ENCODE data around the gene SPATS2L. TPM values are rescaled to one million over a fixed set of nuclear protein-coding genes. Genes with fewer than 3 reads are reported as not detected.

SPATS2L gene
- total RNA-seq: 42.0 and 42.9 TPM in 2 replicates

- H3K27me3 Mint-ChIP-seq: peaks cover 25% of the 10 kb centered on the region
- peak; percentile 88 for DNase-seq
- H3K4me1 Mint-ChIP-seq: peaks cover 29% of the 10 kb centered on the region
- H3K27ac Mint-ChIP-seq: peak within 1 kb of the TSS; percentile 88
- peak within 1 kb of the TSS; percentile 90 for H3K4me3 Mint-ChIP-seq
- H3K9me3 Mint-ChIP-seq: no peaks in the 10 kb centered on the region
- H3K36me3 Mint-ChIP-seq (ENCODE audit: low read depth): peaks cover 8% of the 10 kb centered on the region
- intact Hi-C loops (cut with micrococcal nuclease): loop anchor here (1.0 to 5.0 kb wide), 7 partner anchors 100 to 556 kb away; partner anchors contain the start of genes BZW1, C2orf69, CLK1 and SGO2
Observed at GRCh38 chr2:200306196-200306930, at the start of gene SPATS2L. TSS of gene SPATS2L (plus strand) at chr2:200306693. CDS start at chr2:200389245, 82,552 bp downstream.

- Mint-ChIP-seq H3K36me3 (ENCODE audit: low read depth) (no peaks in the 10 kb centered on the region), H3K9me3 (no peaks in the 10 kb centered on the region), H3K27me3 (peaks cover 28% of the 10 kb centered on the region), H3K4me1 (no peaks in the 10 kb centered on the region), H3K4me3 (no peak overlapping the region), H3K27ac (no peak overlapping the region)
- intact Hi-C loops (cut with micrococcal nuclease): no loop called here
- DNase-seq: no peak
Observed at GRCh38 chr2:200257570-200257969, 48.9 kb upstream of the SPATS2L start.

- Mint-ChIP-seq H3K36me3 (ENCODE audit: low read depth) (no peaks in the 10 kb centered on the region), H3K4me3 (no peak overlapping the region), H3K27me3 (peaks cover 24% of the 10 kb centered on the region), H3K9me3 (no peaks in the 10 kb centered on the region), H3K4me1 (no peaks in the 10 kb centered on the region), H3K27ac (no peak overlapping the region)
- DNase-seq: no peak
- intact Hi-C loops (cut with micrococcal nuclease): no loop called here
Observed at GRCh38 chr2:200258081-200258480, 48.4 kb upstream of the SPATS2L start.

- intact Hi-C loops (cut with micrococcal nuclease): no loop called here
- Mint-ChIP-seq H3K4me3 (no peak overlapping the region), H3K27me3 (peaks cover 27% of the 10 kb centered on the region), H3K4me1 (no peaks in the 10 kb centered on the region), H3K9me3 (no peaks in the 10 kb centered on the region), H3K27ac (no peak overlapping the region), H3K36me3 (ENCODE audit: low read depth) (no peaks in the 10 kb centered on the region)
- DNase-seq: no peak
Observed at GRCh38 chr2:200258881-200259576, 47.5 kb upstream of the SPATS2L start.

GRCh38 chr2:200259577-200259957 is 46.9 kb upstream of the SPATS2L start:
- Mint-ChIP-seq H3K27me3 (peaks cover 27% of the 10 kb centered on the region), H3K36me3 (ENCODE audit: low read depth) (no peaks in the 10 kb centered on the region), H3K9me3 (no peaks in the 10 kb centered on the region), H3K4me3 (no peak overlapping the region), H3K27ac (no peak overlapping the region), H3K4me1 (no peaks in the 10 kb centered on the region)
- DNase-seq: no peak
- intact Hi-C loops (cut with micrococcal nuclease): no loop called here

GRCh38 chr2:200262047-200262446 is 44.4 kb upstream of the SPATS2L start:
- Mint-ChIP-seq H3K27ac (no peak overlapping the region), H3K9me3 (no peaks in the 10 kb centered on the region), H3K4me3 (no peak overlapping the region), H3K4me1 (no peaks in the 10 kb centered on the region), H3K36me3 (ENCODE audit: low read depth) (no peaks in the 10 kb centered on the region), H3K27me3 (peaks cover 26% of the 10 kb centered on the region)
- no peak for DNase-seq
- intact Hi-C loops (cut with micrococcal nuclease): no loop called here

GRCh38 chr2:200263279-200263678 is 43.2 kb upstream of the SPATS2L start:
- H3K4me1 Mint-ChIP-seq: no peaks in the 10 kb centered on the region
- H3K9me3 Mint-ChIP-seq: no peaks in the 10 kb centered on the region
- H3K4me3 Mint-ChIP-seq: no peak overlapping the region
- no peak for DNase-seq
- H3K36me3 Mint-ChIP-seq (ENCODE audit: low read depth): no peaks in the 10 kb centered on the region
- H3K27ac Mint-ChIP-seq: no peak overlapping the region
- H3K27me3 Mint-ChIP-seq: peaks cover 20% of the 10 kb centered on the region
- intact Hi-C loops (cut with micrococcal nuclease): no loop called here

GRCh38 chr2:200264631-200265030 is 41.9 kb upstream of the SPATS2L start:
- Mint-ChIP-seq H3K27ac (no peak overlapping the region), H3K9me3 (no peaks in the 10 kb centered on the region), H3K27me3 (peaks cover 24% of the 10 kb centered on the region), H3K4me1 (no peaks in the 10 kb centered on the region), H3K36me3 (ENCODE audit: low read depth) (no peaks in the 10 kb centered on the region), H3K4me3 (no peak overlapping the region)
- intact Hi-C loops (cut with micrococcal nuclease): no loop called here
- DNase-seq: no peak

GRCh38 chr2:200266406-200266805 is 40.1 kb upstream of the SPATS2L start:
- Mint-ChIP-seq H3K36me3 (ENCODE audit: low read depth) (no peaks in the 10 kb centered on the region), H3K27me3 (peaks cover 22% of the 10 kb centered on the region), H3K9me3 (no peaks in the 10 kb centered on the region), H3K27ac (no peak overlapping the region), H3K4me3 (no peak overlapping the region), H3K4me1 (no peaks in the 10 kb centered on the region)
- DNase-seq: no peak
- intact Hi-C loops (cut with micrococcal nuclease): no loop called here

- Mint-ChIP-seq H3K27me3 (peaks cover 18% of the 10 kb centered on the region), H3K9me3 (no peaks in the 10 kb centered on the region)
Observed at GRCh38 chr2:200267350-200267749, 39.1 kb upstream of the SPATS2L start.

GRCh38 chr2:200270732-200271131 is 35.8 kb upstream of the SPATS2L start:
- no peak overlapping the region for H3K27ac Mint-ChIP-seq
- no peak overlapping the region for H3K4me3 Mint-ChIP-seq
- no peaks in the 10 kb centered on the region for H3K4me1 Mint-ChIP-seq
- no peaks in the 10 kb centered on the region for H3K9me3 Mint-ChIP-seq
- H3K36me3 Mint-ChIP-seq (ENCODE audit: low read depth): no peaks in the 10 kb centered on the region
- no peak for DNase-seq
- intact Hi-C loops (cut with micrococcal nuclease): no loop called here
- peaks cover 13% of the 10 kb centered on the region for H3K27me3 Mint-ChIP-seq

More at GRCh38 chr2:200267350-200267749, 39.1 kb upstream of the SPATS2L start:
- intact Hi-C loops (cut with micrococcal nuclease): no loop called here
- Mint-ChIP-seq H3K4me1 (no peaks in the 10 kb centered on the region), H3K27ac (no peak overlapping the region), H3K36me3 (ENCODE audit: low read depth) (no peaks in the 10 kb centered on the region), H3K4me3 (no peak overlapping the region)
- DNase-seq: no peak

GRCh38 chr2:200272320-200272719 is 34.2 kb upstream of the SPATS2L start:
- no peak for DNase-seq
- H3K27ac Mint-ChIP-seq: no peak overlapping the region
- no peaks in the 10 kb centered on the region for H3K9me3 Mint-ChIP-seq
- H3K27me3 Mint-ChIP-seq: peaks cover 13% of the 10 kb centered on the region
- no peak overlapping the region for H3K4me3 Mint-ChIP-seq
- no peaks in the 10 kb centered on the region for H3K4me1 Mint-ChIP-seq
- intact Hi-C loops (cut with micrococcal nuclease): no loop called here
- H3K36me3 Mint-ChIP-seq (ENCODE audit: low read depth): no peaks in the 10 kb centered on the region

GRCh38 chr2:200274116-200275075 is 32.1 kb upstream of the SPATS2L start:
- no peak for DNase-seq
- no peak overlapping the region for H3K27ac Mint-ChIP-seq
- H3K36me3 Mint-ChIP-seq (ENCODE audit: low read depth): no peaks in the 10 kb centered on the region
- no peaks in the 10 kb centered on the region for H3K9me3 Mint-ChIP-seq
- peaks cover 16% of the 10 kb centered on the region for H3K27me3 Mint-ChIP-seq
- intact Hi-C loops (cut with micrococcal nuclease): no loop called here
- H3K4me1 Mint-ChIP-seq: no peaks in the 10 kb centered on the region
- H3K4me3 Mint-ChIP-seq: no peak overlapping the region
